SH-SY5Y (cell line): ENCODE data around the gene CRIM1.

Experiments used
- GATA2 ChIP-seq: IDR thresholded peaks from 2 replicates; pipeline ENCODE4 v1.6.1; 2011; ENCODE audit warnings: mild to moderate bottlenecking, low read depth, low read length
- GATA3 ChIP-seq: IDR thresholded peaks from 2 replicates; pipeline ENCODE4 v1.6.1; 2011; ENCODE audit warnings: low read depth, mild to moderate bottlenecking, low read length, moderate library complexity

CRIM1 gene

GRCh38 chr2:36567711-36568408 is 212.3 kb downstream of the CRIM1 start:
- TF ChIP-seq GATA2 (no peak), GATA3 (no peak)

GRCh38 chr2:36568516-36569246 is 213.1 kb downstream of the CRIM1 start:
- TF ChIP-seq GATA3 (no peak), GATA2 (no peak)

GRCh38 chr2:36569267-36569856 is 213.8 kb downstream of the CRIM1 start:
- TF ChIP-seq GATA2 (no peak), GATA3 (no peak)

GRCh38 chr2:36570416-36570815 is 214.8 kb downstream of the CRIM1 start:
- no peak for TF ChIP-seq GATA2
- no peak for TF ChIP-seq GATA3

- TF ChIP-seq GATA2 (no peak), GATA3 (no peak)
Measured at GRCh38 chr2:36572054-36572718, 216.6 kb downstream of the CRIM1 start.

- no peak for TF ChIP-seq GATA2
- TF ChIP-seq GATA3, result no peak
Measured at GRCh38 chr2:36572719-36573059, 217.1 kb downstream of the CRIM1 start.

- TF ChIP-seq GATA3, result no peak
- TF ChIP-seq GATA2, result no peak
Measured at GRCh38 chr2:36573165-36573564, 217.6 kb downstream of the CRIM1 start.

- no peak for TF ChIP-seq GATA3
- no peak for TF ChIP-seq GATA2
Measured at GRCh38 chr2:36574560-36574959, 219.0 kb downstream of the CRIM1 start.

- TF ChIP-seq GATA2, result no peak
- no peak for TF ChIP-seq GATA3
Measured at GRCh38 chr2:36577884-36578283, 222.3 kb downstream of the CRIM1 start.

GRCh38 chr2:36578343-36579296 is 223.0 kb downstream of the CRIM1 start:
- TF ChIP-seq GATA3 (no peak), GATA2 (no peak)

GRCh38 chr2:36579297-36579664 is 223.7 kb downstream of the CRIM1 start:
- TF ChIP-seq GATA2 (no peak), GATA3 (no peak)

GRCh38 chr2:36582538-36582937 is 227.0 kb downstream of the CRIM1 start:
- TF ChIP-seq GATA2 (no peak), GATA3 (no peak)

- TF ChIP-seq GATA2 (no peak), GATA3 (no peak)
Measured at GRCh38 chr2:36582951-36583350, 227.4 kb downstream of the CRIM1 start.
